ENCODE data around the gene CLEC16A.
A peak's percentile ranks its signal among the peaks of the same experiment; 100 is the strongest.

CLEC16A gene

DNA sequence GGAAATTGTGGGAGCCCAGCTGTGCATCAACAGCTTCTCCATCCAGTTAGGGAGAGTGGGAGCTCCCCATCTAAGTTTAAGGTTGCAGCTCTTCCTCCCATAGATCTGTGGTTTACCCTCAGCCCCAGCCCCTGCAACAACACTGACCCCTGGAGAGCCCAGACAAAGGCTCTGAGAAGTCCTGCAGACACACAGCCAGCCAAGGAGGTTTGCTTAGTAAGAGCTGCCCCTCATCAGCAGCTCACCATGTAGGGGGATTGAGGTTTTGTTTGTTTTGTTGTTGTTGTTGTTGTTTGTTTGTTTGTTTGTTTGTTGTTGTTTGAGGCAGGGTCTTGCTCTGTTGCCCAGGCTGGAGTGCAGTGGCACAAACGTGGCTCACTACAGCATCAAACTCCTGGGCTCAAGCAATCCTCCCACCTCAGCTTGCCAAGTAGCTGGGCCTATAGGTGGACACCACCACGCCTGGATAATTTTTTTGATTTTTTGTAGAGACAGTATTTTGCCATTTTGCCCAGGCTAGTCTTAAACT lies 138.6 kb downstream of the CLEC16A start:
- no peak for DNase-seq (ENCODE audit: low read depth in 2 of 2)

DNA sequence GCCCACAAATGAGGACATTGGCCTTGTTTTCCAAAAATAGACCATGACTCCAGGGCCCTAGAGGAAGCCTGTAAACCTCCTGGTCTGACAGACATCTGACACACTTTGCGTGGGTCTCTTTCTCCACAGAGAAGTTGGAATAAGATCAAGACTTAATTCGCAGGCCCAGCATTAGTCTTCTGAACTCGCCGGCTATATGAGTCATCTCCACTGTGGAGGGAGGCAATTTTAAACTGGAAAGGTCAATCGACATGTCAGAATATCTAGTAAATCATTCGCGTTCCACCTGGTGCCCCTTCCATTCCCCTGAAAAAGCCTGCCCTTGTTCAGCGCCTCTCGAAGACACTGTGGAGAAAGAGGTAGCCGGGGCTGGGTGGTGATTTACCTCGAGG lies 140.1 kb downstream of the CLEC16A start:
- DNase-seq (ENCODE audit: low read depth in 2 of 2), result no peak

DNA sequence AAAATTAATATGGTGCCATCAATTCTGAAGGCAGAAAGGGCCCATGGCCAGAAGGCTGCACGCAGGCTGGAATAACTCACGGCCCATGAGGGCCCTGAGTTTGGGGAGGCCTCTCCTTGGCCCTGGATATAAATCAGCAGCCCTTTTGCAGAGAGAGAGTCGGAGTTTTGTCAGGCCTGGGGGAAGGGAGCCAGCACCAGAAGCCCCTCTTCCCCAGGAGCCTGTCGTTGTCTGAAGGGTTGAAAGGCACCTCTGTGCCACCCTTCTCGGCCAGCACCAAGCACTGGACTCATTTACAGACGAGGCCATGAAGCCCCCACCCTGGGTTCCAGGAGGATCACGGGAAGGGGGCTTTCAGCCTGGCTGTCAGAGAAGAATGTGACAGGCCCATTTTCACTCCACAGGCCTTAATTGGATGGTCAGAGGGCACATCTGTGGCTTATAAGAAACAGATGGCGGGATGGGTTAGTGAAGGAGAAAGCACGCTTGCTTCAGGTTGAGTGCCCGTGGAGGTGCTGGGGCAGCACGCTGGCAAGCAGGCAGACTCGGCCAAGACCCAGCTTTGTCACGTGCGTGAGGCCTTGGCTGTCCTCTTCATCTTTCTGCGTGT lies 140.6 kb downstream of the CLEC16A start:
- DNase-seq (ENCODE audit: low read depth in 2 of 2), result no peak

DNA sequence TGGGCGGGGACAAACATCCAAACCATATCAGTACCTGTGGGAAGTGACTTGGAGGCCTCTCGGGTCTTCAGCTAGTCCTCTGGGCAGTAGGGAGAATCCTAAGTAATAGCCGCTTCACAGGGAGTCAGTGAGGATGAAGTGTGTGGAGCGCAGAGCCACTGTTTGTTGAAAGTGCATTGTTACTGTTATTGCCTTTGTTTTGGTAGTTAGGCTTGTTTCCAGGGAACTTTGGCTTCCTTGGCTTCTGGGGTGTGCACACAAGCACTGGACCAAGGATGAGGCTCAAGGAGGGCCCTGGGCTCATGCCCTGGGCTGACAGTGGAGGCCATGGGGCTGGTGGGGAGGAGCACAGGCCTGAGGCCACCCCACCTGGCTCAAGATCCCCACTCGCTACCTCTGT lies 141.6 kb downstream of the CLEC16A start:
- no peak for DNase-seq (ENCODE audit: low read depth in 2 of 2)

DNA sequence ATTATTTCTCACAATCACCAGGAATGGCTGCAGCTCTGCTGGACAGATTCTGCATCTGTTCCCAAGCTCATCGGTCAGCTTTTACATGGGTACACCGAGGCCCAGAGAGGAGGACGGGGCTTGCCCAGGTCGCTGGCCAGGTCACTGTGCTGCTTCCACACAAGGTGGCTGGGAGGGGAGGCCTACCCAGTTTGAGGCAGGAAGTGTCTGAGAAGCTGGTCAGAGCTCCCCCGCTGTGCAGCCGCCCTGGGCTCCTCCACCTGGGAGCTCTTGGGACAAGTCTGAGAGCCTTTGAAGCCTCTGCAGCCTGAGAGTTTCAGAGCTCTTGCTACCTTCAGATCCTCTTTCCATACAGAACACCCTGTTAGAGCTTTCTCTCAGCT lies 143.3 kb downstream of the CLEC16A start:
- no peak for DNase-seq (ENCODE audit: low read depth in 2 of 2)

DNA sequence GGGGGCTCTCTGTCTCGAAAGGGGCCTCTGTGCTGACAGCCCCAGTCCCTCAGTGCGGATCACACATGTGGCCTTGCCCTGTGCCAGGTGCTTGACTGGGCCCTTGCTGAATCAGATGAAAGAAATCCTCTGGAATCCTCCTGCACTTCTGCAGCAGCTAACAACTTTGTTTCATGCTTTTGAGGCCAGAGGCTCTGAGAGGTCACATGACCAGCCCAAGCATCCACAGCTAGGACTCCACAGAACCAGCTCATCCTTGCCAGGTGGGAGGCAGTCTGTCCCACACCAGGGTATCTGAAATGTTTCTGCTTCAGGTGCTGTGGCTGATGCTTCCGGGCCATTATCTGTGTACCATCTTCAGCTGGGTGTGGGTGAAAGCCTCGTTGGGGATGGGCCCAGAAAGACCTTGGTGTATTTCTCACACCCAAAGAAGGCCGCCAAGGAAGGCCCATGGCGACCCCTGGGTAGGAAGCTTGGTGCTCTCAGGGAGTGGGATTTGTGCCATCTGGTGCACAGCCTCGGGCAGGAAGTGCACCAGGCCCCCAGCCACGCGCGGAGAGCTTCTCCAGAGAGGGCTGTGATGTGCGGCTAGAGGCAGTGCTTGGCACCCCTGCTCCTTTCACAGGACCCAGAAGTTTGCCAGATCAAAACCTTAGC lies 143.8 kb downstream of the CLEC16A start:
- peak in 1 of 2 donors; percentile 36 for DNase-seq (ENCODE audit: low read depth in 2 of 2)

DNA sequence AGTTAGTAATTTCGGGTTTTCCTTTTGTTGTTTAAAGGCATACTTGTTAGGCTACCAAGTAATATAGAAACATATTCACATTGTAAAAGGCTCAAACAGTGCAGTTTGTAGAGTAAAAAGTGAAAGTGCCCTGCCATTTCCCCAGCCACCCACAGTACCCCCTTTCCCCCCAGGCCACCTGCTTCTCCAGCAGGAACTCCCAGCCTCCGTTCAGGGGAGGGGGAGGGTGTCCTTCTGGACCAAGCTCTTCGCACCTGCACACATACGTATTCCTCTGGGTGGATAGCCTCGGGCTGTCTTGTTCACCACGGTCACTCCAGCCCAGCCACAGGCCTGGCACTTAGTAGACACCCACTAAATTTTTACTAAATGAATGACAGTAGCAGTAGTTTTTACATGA lies 144.5 kb downstream of the CLEC16A start:
- no peak for DNase-seq (ENCODE audit: low read depth in 2 of 2)

DNA sequence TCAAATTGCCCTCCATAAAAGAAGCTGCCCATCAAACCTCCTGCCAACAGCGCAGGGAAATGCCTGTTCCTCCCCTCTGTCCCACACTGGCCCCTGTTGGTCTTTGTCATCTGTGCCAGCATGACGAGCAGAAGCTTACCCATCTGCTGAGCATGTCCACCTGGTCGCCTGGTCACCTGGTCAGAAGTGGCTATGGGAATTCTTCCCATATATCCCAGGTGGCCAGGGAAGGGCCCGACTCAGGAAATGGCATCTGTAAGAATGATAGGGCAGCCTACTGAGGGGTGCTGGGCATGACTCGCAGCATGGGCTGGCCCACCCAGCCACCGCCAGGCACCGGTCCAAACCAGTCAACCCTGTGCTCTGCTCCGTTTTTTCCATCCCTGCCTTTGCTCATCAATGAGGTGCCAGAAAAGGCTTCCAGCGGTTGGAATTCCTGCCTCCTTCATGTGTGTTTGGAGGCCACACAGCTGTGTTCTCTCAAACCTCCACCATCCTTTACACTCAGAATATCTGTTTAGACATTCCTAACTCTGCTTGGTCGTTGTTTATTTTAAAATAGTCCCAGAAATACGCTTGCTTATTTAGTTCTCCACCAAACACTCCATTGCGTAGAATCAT lies 145.2 kb downstream of the CLEC16A start:
- no peak for DNase-seq (ENCODE audit: low read depth in 2 of 2)

DNA sequence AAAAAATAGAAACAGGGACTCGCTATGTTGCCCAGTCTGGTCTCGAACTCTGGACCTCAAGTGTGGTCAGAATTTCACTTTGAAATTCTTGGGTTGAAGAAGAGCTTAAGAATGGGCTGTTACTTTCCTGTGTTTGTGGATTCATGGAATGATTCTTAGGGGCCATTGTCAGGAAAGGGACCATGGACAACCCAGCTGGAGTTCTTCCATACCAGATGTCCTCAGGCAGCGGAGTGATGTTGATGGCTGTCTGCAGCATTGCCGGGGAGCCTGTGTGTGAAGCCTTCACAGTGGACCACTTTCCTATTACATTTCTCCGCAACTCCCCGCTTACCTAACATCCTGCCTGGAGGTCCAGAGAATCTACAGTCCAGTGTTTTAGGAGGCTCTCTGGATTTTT lies 145.9 kb downstream of the CLEC16A start:
- no peak for DNase-seq (ENCODE audit: low read depth in 2 of 2)

DNA sequence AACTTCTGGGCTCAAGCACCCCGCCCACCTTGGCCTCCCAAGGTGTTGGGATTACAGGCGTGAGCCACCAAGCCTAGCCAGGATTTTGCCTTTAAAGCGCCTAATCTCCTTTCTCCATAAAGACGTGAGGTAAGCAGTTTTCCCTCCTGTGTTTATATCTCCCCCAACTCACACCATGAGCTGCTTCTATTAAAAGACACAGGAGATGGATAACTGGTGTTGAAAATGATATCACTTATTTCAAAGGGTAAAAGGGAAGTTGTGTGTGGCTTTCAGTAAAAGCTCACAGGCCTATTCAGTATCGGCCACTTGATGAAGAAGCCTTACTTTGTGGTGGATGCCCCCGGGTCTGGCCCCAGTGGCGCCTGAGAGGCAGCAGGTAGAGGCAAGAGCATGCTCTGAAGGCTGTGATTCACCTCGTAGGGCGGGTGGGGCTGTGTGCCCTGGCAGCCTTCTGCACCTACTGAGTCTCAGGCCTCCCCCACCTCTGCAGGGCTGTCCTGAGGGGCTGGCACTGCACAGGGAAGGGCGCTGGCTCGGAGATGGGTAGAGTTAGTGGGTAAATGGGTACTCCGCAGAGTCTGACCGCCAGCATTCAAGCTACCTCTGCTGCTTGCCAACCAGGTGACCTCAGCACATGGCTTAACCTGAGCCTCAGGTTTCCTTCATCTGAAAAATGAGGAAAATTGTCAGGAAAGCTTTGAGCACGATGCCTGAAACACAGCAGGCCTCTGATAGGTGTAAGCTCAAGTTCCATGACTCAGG lies 146.8 kb downstream of the CLEC16A start:
- no peak for DNase-seq (ENCODE audit: low read depth in 2 of 2)

DNA sequence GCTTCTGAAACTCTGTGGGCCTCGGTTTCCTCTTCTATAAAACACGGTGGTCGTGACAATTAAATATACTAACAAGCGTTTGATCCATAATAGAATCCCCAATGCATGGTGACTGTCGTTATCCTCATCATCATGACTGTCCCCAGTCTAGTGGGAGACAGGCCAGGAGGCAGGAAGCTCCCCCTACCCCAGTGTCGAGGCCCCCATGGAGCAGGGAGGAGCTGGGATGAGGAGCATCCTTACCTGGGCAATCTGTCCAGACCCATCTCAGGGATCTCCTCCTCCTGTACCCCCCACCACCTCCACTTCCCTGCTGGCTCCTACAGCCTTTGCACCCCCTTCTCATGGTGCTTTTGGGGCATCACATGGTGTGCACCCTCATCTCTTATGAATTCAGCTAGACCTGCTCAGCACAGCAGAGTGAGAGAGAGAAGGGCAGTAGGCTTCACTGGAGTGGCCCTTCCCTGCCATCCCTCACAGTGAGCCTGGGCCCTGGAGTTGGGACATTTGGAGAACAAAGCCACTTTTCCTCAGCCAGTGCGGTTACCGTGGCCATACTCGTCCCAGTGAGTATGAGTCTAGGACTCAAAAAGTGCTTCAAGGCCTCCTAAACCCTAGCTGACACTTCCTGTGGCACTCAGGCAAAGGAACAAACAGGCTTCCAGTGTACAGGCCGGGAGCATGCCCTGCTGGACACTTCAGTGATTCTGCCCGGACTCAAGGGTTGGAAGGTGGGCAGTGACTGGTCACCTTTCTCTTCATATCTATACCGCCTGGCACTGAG lies 148.6 kb downstream of the CLEC16A start:
- no peak for DNase-seq (ENCODE audit: low read depth in 2 of 2)

DNA sequence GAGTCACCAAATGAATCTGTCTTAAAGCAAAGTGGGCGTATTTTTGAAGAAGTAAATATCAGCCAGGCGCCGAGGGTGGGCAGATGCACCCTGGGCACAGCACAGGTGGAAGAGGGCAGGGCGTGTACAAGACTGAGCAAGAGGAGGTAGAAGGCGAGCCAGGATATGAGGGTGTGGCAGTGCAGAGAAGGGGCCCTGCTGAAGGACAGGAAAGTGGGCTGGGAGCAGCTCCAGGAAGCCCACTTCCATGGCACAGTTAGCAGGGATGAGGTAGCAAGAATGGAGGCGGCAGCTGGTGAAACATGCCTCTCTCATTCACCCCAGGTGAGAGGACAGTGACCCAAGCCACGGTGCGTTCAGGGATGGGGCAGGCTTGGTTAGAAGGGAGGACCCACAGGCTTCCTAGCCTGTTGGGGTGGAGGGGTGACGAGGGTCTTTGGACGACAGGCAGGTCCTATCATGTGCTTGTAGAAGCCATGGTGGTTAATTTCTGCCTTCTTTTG lies 149.3 kb downstream of the CLEC16A start:
- no peak for DNase-seq (ENCODE audit: low read depth in 2 of 2)

DNA sequence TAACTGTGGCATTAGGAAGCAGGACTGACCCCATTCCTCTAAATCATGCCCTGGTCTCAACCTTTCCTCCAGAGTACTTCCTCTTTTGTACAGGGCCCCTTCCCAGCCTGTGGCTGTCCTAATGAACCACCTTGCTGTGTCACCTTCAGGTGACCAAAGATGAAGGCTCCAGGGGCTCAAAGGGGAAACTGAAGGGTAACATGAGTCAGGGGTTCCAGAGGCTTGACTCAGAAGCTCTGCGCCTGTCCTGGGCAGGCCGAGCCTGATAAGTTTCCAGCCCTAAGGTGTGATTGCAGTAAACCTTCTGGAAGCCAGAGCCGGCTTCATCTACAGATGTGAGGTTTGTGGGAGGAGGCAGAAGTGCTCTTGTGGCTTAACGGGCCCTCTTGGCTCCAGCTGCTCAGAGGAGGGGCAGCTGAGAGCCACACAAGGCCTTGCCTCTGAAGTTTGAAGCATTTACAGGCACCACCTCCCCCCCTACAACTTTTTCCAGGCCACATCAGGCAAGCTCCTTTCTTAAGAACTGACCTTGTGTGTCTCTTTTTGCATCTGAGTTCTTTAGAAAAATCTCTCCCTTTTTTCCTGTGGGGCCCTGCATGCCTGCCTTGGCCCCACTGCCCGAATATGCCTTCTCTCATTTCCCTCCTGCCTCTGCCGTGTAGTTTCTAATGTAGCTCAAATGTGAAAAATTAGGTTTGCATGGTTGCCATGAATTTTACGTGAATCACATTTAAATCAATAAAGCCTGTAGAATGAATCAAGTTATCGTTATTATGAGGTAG lies 149.9 kb downstream of the CLEC16A start:
- peak; percentile 11 to 60 for DNase-seq (ENCODE audit: low read depth in 2 of 2)

DNA sequence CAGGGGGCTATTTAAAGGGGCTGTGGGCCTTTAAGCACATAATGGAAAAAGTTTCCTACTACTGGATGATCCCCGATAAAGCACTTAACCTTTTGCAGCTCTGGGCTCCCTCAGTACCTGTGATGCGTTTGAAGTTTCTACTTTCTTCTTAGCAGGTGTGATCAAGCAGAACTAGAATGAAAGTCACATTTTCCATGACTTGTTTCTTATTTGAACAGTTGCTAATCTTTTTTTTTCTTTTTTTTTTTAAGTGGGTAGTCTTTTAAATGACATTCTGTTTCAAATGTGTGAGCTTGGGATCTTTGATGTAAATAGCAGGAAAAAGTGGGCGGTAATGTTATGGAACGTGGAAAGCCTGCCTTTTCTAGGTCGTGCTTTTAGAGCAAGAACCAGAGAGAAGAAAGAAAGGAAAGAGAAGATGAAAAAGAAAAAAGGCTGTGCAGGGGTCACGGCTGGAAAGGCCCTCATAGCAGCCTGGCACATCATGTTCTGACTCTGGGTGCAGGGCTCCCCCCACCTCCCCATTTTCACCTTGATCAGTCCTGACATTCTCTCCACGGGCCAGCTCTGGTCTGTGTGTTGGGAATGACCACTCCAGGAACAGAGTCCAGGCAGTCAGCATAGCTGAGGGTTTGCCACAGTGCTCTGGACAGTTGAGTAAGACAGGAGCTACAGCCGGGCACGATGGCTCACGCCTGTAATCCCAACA lies 150.6 kb downstream of the CLEC16A start:
- no peak for DNase-seq (ENCODE audit: low read depth in 2 of 2)

DNA sequence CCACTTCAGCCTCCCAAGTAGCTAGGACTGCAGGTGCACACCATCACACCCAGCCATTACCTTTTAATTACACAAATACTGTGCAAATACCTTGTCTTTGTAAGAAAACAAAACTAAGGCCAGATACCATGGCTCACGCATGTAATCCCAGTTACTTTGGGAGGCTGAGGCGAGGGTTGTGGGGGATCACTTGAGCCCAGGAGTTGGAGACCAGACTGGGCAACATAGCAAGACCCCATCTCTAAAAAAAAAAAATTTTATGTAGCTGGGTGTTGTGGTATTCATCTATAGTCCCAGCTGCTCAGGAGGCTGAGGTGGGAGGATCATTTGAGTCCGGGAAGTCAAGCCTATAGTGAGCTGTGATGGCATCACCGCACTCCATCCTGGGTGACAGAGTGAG lies 151.6 kb downstream of the CLEC16A start:
- no peak for DNase-seq (ENCODE audit: low read depth in 2 of 2)

DNA sequence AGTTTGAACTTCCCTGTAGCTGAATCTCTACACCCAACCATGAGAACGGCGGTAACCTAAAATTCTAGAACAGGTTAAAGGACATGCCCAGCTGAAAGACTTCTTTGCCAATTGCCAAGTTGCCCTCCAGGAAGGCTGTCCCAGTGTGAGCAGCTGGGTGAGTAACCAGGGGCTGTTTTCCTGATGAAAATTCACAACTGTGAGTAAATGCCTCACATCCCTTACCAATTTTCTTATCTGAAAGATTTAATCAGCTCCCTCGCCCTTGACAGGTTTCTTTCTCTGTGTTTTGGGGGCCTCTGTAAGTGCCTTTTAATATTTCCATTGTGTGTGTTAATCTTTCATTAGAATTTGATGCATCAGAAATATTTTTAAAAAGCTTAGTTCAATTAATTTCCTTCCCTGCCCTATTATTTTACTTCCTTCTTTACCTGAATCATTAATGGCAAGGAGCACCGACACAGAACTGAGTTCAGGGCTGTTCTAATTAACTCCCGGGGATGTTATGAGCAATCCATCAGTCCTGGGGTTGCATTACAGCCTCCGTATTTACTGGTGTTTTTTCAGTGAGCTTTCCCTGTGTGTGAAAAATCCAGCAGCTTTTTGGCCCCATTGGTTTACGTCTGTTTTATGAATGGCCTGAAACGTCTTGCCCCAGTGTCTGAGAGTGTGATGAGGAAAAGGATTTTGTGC lies 152.9 kb downstream of the CLEC16A start:
- DNase-seq (ENCODE audit: low read depth in 2 of 2), result no peak

DNA sequence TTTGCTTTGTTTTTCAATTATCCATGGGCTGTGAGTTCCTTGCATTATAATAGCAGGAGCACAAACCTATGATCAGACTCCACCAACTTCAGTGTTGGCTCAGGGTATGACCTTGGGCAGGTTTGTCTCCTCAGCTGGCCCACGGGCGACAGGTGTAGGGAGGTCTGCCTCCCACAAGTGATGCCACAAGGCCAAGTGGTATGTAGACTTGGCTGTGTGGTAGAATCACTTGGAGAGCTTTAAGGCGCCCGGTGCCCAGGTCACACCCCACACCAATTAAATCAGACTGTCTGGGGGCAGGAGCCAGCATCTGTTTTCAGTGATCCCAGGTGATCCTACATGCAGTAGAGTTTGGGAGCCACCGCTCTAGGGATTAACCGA lies 153.4 kb downstream of the CLEC16A start:
- DNase-seq (ENCODE audit: low read depth in 2 of 2), result no peak

DNA sequence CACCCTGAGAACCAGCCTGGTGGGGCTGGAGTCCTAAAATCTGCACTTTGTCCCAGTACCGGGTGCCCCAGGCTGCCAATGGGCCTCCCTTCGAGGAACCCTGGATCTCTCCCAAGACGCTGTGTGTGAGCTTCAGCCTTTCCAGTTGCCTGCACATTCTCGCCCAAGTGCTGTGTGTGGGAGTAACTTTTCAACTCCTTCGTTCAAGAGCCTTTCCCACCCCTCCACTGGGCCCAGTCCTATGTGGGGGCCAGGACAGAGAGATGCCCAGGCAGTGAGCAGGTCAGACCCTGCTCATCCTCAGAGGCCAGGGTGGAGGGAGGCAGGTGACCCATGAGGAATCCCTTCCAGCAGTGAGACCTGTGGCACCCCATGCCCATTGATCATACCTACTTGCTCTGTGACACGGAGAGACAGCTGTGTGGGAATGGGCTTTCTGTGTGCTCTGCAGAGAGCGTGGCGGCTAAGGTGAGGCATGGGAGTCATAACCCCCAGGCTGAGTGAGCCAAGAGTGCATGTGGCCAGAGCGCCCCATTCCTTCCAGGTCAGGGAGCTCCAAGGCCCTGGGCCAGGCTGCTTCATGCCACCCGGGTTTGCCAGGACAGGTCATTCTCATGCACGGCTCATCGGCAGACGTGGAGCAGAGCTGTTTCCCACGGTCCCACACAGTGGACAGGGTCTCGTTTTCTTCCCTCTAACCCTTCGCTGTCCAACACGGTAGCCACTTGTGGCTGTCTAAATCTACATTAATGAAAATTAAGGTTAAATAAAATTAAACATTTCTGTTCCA lies 154.4 kb downstream of the CLEC16A start:
- no peak for DNase-seq (ENCODE audit: low read depth in 2 of 2)

Data from activated CD8-positive, alpha-beta memory T cell treated with anti-CD3 and anti-CD28 coated beads for 4 hours (primary cell).